Thyroid gland (tissue), 4 donors: Measurements from ENCODE around the gene FEM1A.

Source experiments
- POLR2A ChIP-seq, 2 donors: fragments of 450-650 bp; IDR thresholded peaks; one replicate each; pipeline ENCODE4 v1.6.1; 2017; ENCODE audit warnings: antibody characterized with exemption in 2 of 2, mild to moderate bottlenecking in 2 of 2, moderate library complexity in 1 of 2
- TF ChIP-seq, protein P1 (sequence below), 6 experiments: fragments of 200-600 bp in 3 of 6; fragments of 450-650 bp in 3 of 6; sonication (generic) in 3 of 6; IDR thresholded peaks; one replicate each; pipeline ENCODE4 v1.5.1; 2016 to 2019; ENCODE audit warnings: antibody characterized with exemption in 6 of 6, mild to moderate bottlenecking in 2 of 6, inconsistent platforms in 1 of 6, moderate library complexity in 1 of 6

GRCh38 chr19:4742723-4743646, 48.5 kb upstream of the FEM1A start:
- TF ChIP-seq POLR2A (IDR thresholded peaks at IDR 0.05), result no peak
- TF ChIP-seq, protein P1, sequence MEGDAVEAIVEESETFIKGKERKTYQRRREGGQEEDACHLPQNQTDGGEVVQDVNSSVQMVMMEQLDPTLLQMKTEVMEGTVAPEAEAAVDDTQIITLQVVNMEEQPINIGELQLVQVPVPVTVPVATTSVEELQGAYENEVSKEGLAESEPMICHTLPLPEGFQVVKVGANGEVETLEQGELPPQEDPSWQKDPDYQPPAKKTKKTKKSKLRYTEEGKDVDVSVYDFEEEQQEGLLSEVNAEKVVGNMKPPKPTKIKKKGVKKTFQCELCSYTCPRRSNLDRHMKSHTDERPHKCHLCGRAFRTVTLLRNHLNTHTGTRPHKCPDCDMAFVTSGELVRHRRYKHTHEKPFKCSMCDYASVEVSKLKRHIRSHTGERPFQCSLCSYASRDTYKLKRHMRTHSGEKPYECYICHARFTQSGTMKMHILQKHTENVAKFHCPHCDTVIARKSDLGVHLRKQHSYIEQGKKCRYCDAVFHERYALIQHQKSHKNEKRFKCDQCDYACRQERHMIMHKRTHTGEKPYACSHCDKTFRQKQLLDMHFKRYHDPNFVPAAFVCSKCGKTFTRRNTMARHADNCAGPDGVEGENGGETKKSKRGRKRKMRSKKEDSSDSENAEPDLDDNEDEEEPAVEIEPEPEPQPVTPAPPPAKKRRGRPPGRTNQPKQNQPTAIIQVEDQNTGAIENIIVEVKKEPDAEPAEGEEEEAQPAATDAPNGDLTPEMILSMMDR (IDR thresholded peaks at IDR 0.05), result no peak
